Stimulated activated CD4-positive, alpha-beta T cell treated with anti-CD3 and anti-CD28 coated beads, Interleukin-1b, Interleukin-23, amount 100 ng/mL, for 4 hours (primary cell): Measurements from ENCODE around the gene BCL2L1.

ENCODE experiments used
- DNase-seq, 2 donors: peaks; one replicate each; pipeline ENCODE4 v3.0.0-alpha.2; 2020; ENCODE audit warnings: low read depth in 2 of 2

Gene BCL2L1

GRCh38 chr20:31731321-31731717 is 8.7 kb upstream of the BCL2L1 start:
- DNase-seq, result no peak

DNA sequence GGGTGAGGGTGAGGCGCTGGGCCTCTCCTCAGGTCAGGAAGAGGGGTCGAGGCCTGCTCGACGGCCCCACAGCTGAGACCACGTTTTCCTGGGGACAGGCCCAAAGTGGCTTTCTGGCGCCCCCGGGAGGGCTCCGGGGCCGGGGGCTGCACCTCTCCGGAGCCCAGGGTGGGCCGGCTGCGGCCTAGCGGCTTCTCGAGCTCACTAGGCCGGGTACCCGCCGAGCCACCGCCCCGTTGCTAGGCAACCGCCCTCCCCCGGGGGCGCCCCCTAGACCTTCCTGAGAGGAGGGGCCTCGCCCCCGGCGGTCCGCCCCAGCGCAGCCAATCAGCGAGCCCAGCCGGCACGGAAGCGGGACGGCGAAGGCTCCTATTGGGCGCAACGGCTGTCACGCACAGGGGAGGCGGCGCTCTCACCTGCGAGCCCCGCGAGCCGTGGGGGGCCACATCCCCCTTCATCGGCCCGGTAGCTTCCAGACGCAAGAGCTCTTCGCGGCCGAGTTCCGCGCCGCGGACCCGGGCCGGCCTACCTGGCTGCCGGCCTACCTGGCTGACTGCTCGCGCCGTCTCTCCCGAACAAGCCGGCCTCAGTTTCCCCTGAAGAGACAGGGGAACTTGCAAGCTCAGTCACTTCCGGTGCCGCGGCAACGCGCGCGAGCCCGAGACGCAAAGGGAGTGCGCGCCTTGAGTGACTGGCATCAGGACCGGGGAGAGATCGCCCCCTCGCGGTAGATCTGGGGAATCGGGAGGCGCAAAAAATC is 831 bp upstream of the BCL2L1 start:
- DNase-seq, result peak; percentile 96 to 98

DNA sequence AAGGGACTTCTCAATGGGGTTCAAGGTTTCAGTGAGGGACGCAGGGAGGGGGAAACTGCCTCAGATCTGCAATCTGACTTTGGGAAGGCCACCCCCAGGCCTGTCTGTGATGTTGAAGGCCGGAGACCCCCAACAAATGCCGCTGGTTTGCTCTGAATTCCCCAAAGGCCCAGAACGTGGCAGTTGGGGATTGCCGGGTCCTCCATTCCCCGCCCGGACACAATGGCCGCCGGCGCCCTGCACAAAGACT is 326 bp upstream of the BCL2L1 start:
- DNase-seq, result no peak

DNA sequence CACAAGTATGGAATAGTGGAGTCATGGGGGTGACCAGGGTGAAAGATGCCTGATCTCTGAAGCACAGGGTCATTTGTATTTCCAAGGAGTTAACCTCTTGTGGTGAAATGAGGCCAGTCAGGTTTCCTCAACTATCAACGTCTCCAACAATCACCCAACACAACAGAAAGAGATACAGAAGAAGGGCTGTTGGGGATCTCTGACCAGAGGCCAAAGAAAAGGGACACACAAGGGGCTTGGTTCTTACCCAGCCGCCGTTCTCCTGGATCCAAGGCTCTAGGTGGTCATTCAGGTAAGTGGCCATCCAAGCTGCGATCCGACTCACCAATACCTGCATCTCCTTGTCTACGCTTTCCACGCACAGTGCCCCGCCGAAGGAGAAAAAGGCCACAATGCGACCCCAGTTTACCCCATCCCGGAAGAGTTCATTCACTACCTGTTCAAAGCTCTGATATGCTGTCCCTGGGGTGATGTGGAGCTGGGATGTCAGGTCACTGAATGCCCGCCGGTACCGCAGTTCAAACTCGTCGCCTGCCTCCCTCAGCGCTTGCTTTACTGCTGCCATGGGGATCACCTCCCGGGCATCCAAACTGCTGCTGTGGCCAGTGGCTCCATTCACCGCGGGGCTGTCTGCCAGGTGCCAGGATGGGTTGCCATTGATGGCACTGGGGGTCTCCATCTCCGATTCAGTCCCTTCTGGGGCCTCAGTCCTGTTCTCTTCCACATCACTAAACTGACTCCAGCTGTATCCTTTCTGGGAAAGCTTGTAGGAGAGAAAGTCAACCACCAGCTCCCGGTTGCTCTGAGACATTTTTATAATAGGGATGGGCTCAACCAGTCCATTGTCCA is 1.0 kb downstream of the BCL2L1 start:
- DNase-seq, result no peak

DNA sequence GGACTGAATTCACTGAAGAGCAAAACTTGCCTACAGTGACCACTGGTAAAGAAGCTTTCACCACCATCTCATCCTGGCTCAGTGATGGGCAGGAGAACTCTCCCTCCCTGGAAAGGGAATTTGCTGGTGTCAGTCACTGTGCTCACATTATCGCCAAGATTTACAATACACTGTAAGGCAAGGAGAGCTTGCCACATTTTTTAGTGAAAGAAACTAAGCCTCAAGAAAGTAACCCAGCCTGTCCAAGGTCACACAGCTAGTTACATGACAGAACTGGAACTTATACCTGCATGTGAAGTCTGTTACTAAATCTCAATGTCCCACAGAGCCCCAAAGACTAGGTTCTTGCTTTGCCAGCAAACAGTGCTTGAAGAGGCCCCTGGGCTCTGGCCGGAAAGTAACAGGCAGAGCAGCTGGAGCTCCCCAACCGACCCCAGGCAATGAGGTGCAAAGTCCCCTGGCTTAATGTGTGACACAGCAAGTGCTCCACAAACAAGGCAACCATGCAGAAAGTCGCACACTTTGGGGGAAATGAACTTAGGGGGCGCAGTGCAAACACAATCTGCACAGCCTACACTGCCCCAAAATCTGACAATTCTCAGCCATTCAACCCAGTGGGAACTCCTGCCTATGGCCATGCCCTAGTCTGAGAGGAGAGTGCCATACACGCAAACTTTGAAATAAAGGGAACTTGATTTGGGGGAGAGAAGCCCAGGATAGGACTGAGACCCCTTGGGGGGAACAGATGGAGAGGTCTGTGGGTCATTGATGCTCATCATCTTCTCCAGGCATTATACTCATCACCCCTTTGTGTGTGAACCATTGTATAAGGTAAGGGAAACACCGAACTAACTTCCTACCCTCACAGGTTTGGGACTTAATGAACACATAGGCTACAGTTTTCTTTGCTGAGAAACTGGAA is 1.9 kb downstream of the BCL2L1 start:
- no peak for DNase-seq

- DNase-seq, result no peak
Observed at GRCh38 chr20:31719644-31720485, 2.8 kb downstream of the BCL2L1 start.

- DNase-seq, result no peak
Observed at GRCh38 chr20:31718952-31719643, 3.6 kb downstream of the BCL2L1 start.

GRCh38 chr20:31717478-31718201 is 5.0 kb downstream of the BCL2L1 start:
- peak in 1 of 2 donors; percentile 37 for DNase-seq

DNA sequence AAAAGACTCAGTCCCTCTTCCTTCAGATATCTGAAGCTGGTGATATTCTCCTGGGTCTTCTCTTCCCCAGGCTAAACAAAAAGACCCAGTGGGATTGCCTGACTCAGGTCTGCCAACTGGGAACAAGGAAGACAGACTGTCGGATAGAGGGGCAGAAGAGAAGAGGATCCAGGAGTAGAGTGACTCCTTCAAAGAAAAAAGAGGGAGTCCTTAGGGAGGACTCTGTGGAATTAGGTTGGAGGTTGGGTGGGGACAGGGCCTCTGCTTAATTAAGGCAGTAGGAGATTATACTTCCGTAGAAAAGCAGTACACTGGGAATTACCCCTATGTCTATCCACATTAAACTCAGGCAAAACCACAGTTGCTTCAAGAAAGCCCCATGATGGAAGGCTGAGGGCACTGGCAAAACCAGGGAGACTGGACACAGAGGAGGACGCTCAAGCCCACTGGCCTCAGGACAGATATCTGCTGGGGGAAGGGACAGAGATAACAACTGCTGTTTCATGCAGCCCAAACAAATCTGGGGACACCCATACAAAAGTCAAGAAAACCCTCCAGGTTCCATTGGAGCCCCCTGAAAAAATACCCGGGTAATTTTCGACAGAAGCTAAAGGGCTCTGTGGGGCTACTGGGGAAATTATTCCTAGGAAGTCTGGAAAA is 5.7 kb downstream of the BCL2L1 start:
- no peak for DNase-seq

- no peak for DNase-seq
Observed at GRCh38 chr20:31716351-31716750, 6.3 kb downstream of the BCL2L1 start.

DNA sequence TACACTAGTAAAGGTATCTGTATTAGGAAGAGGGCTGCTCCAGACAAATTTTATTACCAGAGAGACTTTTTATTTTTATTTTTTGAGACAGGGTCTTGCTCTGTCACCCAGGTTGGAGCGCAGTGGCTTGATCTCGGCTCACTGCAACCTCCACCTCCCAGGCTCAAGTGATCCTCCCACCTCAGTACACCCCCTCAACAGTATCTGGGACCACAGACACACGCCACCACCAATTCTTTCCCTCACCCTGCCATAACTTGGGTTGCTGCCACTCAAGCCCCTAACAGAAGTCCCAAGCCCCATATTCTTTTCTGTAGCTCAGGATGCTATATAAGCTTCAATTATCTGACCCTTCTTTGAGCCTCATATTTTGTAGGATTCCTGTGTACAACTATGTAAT is 6.9 kb downstream of the BCL2L1 start:
- no peak for DNase-seq

DNA sequence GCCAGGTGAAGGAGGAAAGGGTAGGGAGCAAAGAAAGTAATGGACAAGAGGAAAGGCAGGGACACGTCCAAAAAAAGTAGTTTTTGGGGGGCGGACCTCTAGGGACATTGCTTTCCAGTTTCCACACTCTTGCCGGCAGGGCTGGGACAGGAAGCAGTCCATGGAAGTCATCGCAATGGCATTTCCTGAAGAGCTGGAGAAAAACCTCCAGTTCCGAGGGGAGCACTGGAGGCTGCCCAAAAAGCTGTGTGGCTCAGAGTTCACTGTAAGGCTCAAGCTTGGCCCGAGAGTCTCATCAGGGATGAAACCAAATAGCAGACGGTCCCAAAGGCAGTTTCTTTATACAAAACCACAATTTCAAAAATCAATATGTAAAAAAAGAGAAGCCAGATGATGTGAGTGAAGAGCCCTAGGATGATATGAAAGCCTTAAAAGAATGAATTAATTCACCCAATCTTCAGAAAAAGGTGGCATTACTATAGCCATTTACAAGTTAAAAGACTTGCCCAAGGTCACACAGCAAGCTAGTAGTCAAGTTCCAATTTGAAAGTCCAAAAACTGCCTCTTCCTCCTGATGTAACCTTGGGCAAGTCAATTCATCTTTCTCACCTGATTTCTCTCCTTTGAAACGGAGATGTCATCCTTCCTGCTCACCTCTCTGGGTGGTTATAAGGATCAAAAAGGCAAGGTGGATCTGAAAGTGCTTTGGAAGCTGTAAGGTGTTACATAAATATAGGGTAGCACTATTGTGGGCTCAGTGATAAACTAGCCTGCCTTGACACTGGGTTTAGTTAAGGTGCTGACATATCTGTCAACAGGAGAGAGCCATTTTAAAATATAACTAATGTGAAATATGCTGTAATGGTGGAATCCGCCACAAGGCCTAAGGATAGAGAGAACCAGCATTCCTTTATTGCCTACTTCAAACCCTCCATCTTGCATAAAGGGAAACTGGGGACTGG is 9.1 kb downstream of the BCL2L1 start:
- DNase-seq, result no peak

DNA sequence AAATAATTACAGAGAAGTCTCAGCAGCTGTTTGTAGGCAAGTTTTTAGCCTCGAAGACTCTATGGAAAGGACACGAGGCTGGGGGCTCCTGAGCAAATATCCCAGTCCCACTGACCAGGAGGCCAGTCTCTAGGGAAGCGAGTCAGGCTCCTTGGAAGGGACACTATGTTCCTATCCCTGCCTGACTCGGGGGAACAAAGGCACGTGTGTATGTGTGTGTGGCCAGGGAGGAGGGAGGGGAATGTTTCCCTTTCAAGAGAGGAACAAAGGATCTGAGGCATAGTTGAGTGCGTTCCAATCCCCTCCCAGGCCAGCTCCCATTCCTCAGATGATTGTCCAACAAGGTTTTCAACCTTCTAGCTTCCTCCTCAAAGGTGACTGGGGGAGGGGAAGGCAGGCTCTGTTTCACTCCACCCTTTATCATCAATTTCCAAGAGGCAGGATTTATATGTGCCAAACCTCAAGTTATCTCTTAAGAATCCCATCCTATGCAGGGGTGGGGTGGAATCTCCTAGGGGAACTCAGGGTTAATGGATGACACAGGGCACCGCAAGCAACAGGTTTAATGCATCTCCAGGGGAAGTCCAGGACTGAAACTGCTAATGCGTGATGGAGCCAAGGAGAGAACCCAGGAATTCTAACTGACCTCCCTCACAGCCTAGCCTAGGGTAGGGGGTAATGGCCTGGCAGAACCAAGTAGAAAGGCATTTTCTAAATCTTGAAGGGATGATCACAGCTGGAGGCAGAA is 9.9 kb downstream of the BCL2L1 start:
- no peak for DNase-seq

- no peak for DNase-seq
Observed at GRCh38 chr20:31712112-31712553, 10.5 kb downstream of the BCL2L1 start.

DNA sequence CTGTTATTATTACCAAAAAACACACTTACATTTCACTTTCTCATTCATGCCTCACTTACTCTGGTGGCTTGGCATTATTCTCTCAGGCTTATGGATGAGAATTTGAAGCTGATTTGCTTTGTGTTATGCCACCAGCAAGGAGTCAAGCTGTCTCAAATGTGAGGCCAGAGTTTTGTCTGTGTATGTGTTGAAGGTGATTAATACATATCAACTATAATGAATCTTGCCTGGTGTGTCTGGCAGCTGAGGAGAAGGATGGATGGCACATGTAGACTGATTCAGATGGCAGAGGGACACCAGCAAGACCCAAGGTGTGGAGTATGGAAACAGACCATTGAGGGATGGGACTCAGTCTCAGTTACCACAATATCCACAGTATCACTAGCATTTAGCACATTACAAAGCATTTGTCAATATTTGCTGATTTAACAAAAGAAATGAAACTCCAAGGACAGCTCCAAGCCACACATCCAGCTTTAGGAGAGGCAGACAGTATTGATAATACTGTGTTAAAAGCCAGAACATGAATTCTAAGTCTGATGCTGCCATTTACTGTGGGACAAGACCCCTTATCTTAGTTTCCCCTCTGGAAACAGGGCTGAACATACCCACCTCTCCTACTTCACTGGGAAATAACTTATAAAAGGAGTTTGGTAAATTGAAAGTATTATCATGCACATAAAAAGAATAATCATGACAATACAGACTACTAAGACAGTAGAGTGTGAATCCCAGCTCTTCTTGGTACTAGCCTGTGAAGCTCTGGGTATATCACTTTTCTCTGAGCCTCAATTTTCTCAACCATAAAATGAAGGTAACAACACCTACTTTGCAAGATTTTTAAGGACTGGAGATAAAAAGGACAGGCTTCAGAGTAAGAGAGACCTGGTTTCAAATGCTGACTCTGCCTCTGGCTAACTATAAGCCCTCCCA is 11.2 kb downstream of the BCL2L1 start:
- no peak for DNase-seq

- no peak for DNase-seq
Observed at GRCh38 chr20:31710423-31711108, 12.1 kb downstream of the BCL2L1 start.
